OCI-LY3 (cell line): ENCODE measurements around the gene GRIN3A.

Experiments
- H2AFZ ChIP-seq: fragments of 200-600, 300-600 bp; shearing (Covaris generic); 2 replicates; pipeline ENCODE4 v1.6.0; 2014; ENCODE audit warnings: antibody characterized with exemption, low read depth, low read length
- H3K27ac ChIP-seq: fragments of 200-600, 300-600 bp; sonication (generic); 2 replicates; pipeline ENCODE4 v1.5.1; 2014; ENCODE audit warnings: mild to moderate bottlenecking, low read length, moderate library complexity, mixed read lengths
- H3K27me3 ChIP-seq: fragments of 200-600, 300-600 bp; sonication (generic); 2 replicates; pipeline ENCODE4 v1.6.1; 2014; ENCODE audit warnings: low read depth, low read length, mixed read lengths
- H3K36me3 ChIP-seq: fragments of 200-600, 300-600 bp; sonication (generic); replicated peaks from 2 replicates; pipeline ENCODE3; 2014; ENCODE audit warnings: low read depth, low read length, mixed read lengths
- H3K4me1 ChIP-seq: fragments of 300-600, 200-600 bp; sonication (generic); 2 replicates; pipeline ENCODE4 v1.6.1; 2014; ENCODE audit warnings: low read length, mixed read lengths
- H3K4me2 ChIP-seq: fragments of 200-600, 300-600 bp; sonication (generic); 2 replicates; pipeline ENCODE4 v1.6.1; 2014; ENCODE audit warnings: low read length, mixed read lengths
- H3K4me3 ChIP-seq: fragments of 300-600, 200-600 bp; sonication (generic); 2 replicates; pipeline ENCODE4 v1.5.1; 2014; ENCODE audit warnings: antibody characterized with exemption, mild to moderate bottlenecking, low read length, moderate library complexity
- H3K79me2 ChIP-seq: fragments of 300-600, 200-600 bp; shearing (Covaris generic); 2 replicates; pipeline ENCODE4 v1.6.1; 2014; ENCODE audit warnings: mild to moderate bottlenecking, low read length, mixed read lengths
- H3K9ac ChIP-seq: fragments of 300-600, 200-600 bp; shearing (Covaris generic); 2 replicates; pipeline ENCODE4 v1.6.0; 2014; ENCODE audit warnings: mild to moderate bottlenecking, low read length, moderate library complexity
- H3K9me3 ChIP-seq: fragments of 200-600, 300-600 bp; shearing (Covaris generic); 2 replicates; pipeline ENCODE4 v1.6.1; 2014; ENCODE audit warnings: low read length, mixed read lengths; ENCODE audit not compliant: insufficient read depth
- H4K20me1 ChIP-seq: fragments of 200-600, 300-600 bp; sonication (generic); 2 replicates; pipeline ENCODE4 v1.6.1; 2016; ENCODE audit warnings: low read length, mixed read lengths; ENCODE audit not compliant: insufficient read depth
- EZH2phosphoT487 ChIP-seq: fragments of 200-600 bp; shearing (Covaris generic); IDR thresholded peaks from 2 replicates; pipeline ENCODE4 v1.6.1; 2018; ENCODE audit warnings: antibody characterized with exemption, mixed run types, low read depth
- TF ChIP-seq, protein P1 (sequence below): fragments of 200-600, 300-600 bp; sonication (generic); IDR thresholded peaks from 2 replicates; pipeline ENCODE4 v1.5.1; 2014; ENCODE audit warnings: antibody characterized with exemption, low read length, low read depth

The GRIN3A gene

DNA sequence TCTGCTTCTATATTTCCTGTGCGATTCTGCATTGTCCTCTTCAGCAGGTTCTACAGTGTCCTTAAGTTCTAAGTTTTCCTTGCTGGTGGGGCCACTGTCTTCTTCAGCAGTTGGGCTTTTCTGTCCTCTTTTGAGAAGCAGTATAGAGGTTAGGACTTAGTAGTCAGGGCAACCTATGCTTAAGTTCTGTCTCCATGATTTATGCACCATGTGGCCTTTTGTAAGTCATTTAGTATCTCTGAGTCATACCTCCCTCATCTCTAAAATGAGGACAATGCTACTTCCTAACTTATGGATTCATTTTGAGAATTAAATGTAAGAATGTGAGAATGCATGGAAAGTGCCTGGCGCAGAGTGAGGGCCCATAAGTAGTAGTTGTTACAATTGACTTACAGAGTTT, 46.8 kb downstream of the GRIN3A start:
- Histone ChIP-seq H3K27ac (no peak overlapping the region), H4K20me1 (no peaks in the 10 kb centered on the region), H3K27me3 (no peaks in the 10 kb centered on the region), H3K36me3 (no peaks in the 10 kb centered on the region), H3K79me2 (no peaks in the 10 kb centered on the region), H3K9ac (no peak overlapping the region), H2AFZ (no peak overlapping the region), H3K4me1 (no peaks in the 10 kb centered on the region), H3K9me3 (no peaks in the 10 kb centered on the region), H3K4me3 (no peak overlapping the region), H3K4me2 (no peak overlapping the region)
- TF ChIP-seq, protein P1, sequence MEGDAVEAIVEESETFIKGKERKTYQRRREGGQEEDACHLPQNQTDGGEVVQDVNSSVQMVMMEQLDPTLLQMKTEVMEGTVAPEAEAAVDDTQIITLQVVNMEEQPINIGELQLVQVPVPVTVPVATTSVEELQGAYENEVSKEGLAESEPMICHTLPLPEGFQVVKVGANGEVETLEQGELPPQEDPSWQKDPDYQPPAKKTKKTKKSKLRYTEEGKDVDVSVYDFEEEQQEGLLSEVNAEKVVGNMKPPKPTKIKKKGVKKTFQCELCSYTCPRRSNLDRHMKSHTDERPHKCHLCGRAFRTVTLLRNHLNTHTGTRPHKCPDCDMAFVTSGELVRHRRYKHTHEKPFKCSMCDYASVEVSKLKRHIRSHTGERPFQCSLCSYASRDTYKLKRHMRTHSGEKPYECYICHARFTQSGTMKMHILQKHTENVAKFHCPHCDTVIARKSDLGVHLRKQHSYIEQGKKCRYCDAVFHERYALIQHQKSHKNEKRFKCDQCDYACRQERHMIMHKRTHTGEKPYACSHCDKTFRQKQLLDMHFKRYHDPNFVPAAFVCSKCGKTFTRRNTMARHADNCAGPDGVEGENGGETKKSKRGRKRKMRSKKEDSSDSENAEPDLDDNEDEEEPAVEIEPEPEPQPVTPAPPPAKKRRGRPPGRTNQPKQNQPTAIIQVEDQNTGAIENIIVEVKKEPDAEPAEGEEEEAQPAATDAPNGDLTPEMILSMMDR, result no peak
- TF ChIP-seq EZH2phosphoT487, result no peak

DNA sequence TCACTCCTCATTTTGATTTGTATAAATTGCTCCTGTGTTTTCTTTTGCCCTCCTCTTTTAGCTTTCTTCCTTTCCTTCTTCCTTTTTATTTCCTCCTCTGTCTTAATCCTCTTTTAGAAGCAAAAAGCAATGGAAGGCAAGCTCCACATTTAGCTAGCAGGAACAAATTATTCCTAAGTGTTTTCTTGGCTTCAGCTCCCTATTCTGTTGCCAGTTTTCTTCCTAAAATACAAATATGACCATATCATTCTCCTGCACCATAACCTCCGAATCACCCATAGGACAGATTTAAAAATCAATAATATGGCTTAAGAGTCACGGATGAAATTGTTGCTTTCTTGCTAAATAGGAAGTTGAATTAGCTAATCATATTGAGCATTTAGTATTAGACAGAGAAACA, 49.4 kb downstream of the GRIN3A start:
- Histone ChIP-seq H3K9me3 (no peaks in the 10 kb centered on the region), H3K36me3 (no peaks in the 10 kb centered on the region), H2AFZ (no peak overlapping the region), H3K4me3 (no peak overlapping the region), H3K27me3 (no peaks in the 10 kb centered on the region), H3K4me1 (no peaks in the 10 kb centered on the region), H3K79me2 (no peaks in the 10 kb centered on the region), H4K20me1 (no peaks in the 10 kb centered on the region), H3K27ac (no peak overlapping the region), H3K4me2 (no peak overlapping the region), H3K9ac (no peak overlapping the region)
- TF ChIP-seq, protein P1, result no peak
- no peak for TF ChIP-seq EZH2phosphoT487

DNA sequence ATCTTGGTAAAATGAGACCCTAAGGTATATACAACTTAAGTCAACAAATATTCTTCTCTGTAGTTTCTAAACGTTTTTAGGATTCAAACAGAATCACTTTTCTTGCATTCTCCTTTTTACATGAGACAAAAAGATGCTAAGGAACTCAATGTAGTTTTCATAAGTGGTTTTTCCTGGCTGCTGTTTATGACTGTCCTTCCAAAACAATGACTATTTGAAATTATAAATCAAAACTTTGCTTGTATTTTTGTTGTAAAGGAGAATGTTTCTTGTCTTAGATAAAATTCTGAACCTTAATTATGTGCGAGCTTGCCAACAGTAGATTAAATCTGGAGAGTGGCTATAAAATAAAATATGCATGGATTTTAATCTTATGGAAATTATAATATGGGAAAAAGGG, 53.8 kb downstream of the GRIN3A start:
- Histone ChIP-seq H3K36me3 (no peaks in the 10 kb centered on the region), H4K20me1 (no peaks in the 10 kb centered on the region), H3K79me2 (no peaks in the 10 kb centered on the region), H3K4me2 (no peak overlapping the region), H3K9ac (no peak overlapping the region), H3K27ac (no peak overlapping the region), H3K27me3 (no peaks in the 10 kb centered on the region), H2AFZ (no peak overlapping the region), H3K4me1 (no peaks in the 10 kb centered on the region), H3K4me3 (no peak overlapping the region), H3K9me3 (no peaks in the 10 kb centered on the region)
- TF ChIP-seq, protein P1, result no peak
- no peak for TF ChIP-seq EZH2phosphoT487

DNA sequence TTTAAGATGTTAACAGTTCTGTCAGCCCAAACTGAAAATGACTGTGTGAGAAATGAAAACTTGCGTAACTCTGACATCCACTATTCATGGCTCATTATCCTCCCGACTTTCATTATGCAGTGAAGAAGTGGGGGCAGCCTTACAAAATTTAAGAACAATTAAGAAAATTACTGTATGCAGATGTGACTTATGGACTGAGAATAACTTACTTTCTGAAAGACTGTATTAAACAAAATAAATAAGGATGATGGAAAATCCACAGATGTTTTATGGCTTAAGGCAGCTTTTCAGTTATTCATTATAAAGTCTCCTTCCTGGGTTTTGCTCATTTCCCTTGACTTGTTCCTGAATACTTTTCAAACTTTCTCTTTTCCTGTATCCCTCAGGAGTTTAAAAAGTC, 55.2 kb downstream of the GRIN3A start:
- H3K27ac ChIP-seq, result no peak overlapping the region
- no peaks in the 10 kb centered on the region for H4K20me1 ChIP-seq
- no peaks in the 10 kb centered on the region for H3K9me3 ChIP-seq
- H3K36me3 ChIP-seq, result no peaks in the 10 kb centered on the region
- no peak overlapping the region for H3K4me2 ChIP-seq
- no peak overlapping the region for H2AFZ ChIP-seq
- H3K4me3 ChIP-seq, result no peak overlapping the region
- TF ChIP-seq, protein P1, result no peak
- TF ChIP-seq EZH2phosphoT487, result no peak
- no peaks in the 10 kb centered on the region for H3K79me2 ChIP-seq
- H3K4me1 ChIP-seq, result no peaks in the 10 kb centered on the region
- H3K9ac ChIP-seq, result no peak overlapping the region
- H3K27me3 ChIP-seq, result no peaks in the 10 kb centered on the region
